Duodenal mucosa (tissue), 2 donors: ENCODE results near the gene KLHL17.
"Not testable (repeated sequence)": the region's sequence is repeated elsewhere in the genome, so short reads cannot be mapped to it uniquely, and the experiment has no call there.

Experiments used
- H3K27ac ChIP-seq: one replicate; pipeline ENCODE4 v1.7.0; 2013; ENCODE audit warnings: low read depth, low read length
- H3K27me3 ChIP-seq, 2 donors: one replicate each; pipeline ENCODE4 v1.7.0; 2013; ENCODE audit warnings: low read length in 2 of 2, control low read depth in 1 of 2; ENCODE audit not compliant: insufficient read depth in 2 of 2, control insufficient read depth in 1 of 2
- H3K36me3 ChIP-seq, 2 donors: one replicate each; pipeline ENCODE4 v1.7.0; 2013; ENCODE audit warnings: low read length in 2 of 2, control low read depth in 1 of 2; ENCODE audit not compliant: insufficient read depth in 2 of 2, control insufficient read depth in 1 of 2
- H3K4me1 ChIP-seq, 2 donors: one replicate each; pipeline ENCODE4 v1.7.0; 2013; ENCODE audit warnings: low read length in 2 of 2, control low read depth in 1 of 2; ENCODE audit not compliant: insufficient read depth in 2 of 2, control insufficient read depth in 1 of 2
- H3K4me3 ChIP-seq, 2 donors: one replicate each; pipeline ENCODE4 v1.7.0; 2013; ENCODE audit warnings: low read length in 2 of 2, low read depth in 1 of 2
- H3K9ac ChIP-seq, 2 donors: one replicate each; pipeline ENCODE4 v1.7.0; 2013; ENCODE audit warnings: low read length in 2 of 2, low read depth in 1 of 2
- H3K9me3 ChIP-seq, 2 donors: one replicate each; pipeline ENCODE4 v1.7.0; 2013; ENCODE audit warnings: low read length in 2 of 2, control low read depth in 1 of 2; ENCODE audit not compliant: control insufficient read depth in 1 of 2

Gene KLHL17

GRCh38 chr1:982765-983436 is 22.5 kb downstream of the KLHL17 start:
- no peak overlapping the region for H3K4me3 ChIP-seq
- no peak overlapping the region for H3K9ac ChIP-seq
- H3K36me3 ChIP-seq, result no peaks in the 10 kb centered on the region
- H3K9me3 ChIP-seq, result no peaks in the 10 kb centered on the region
- no peak overlapping the region for H3K27ac ChIP-seq
- no peaks in the 10 kb centered on the region for H3K4me1 ChIP-seq
- H3K27me3 ChIP-seq, result peaks cover 14 to 27% of the 10 kb centered on the region in 2 donors

GRCh38 chr1:983798-984475 is 23.6 kb downstream of the KLHL17 start:
- peaks cover 14 to 27% of the 10 kb centered on the region in 2 donors for H3K27me3 ChIP-seq
- H3K4me1 ChIP-seq, result no peaks in the 10 kb centered on the region
- no peak overlapping the region for H3K4me3 ChIP-seq

GRCh38 chr1:984476-984814 is 24.1 kb downstream of the KLHL17 start:
- Histone ChIP-seq H3K4me3 (no peak overlapping the region), H3K4me1 (no peaks in the 10 kb centered on the region), H3K27me3 (peaks cover 14 to 27% of the 10 kb centered on the region in 2 donors)

More at GRCh38 chr1:983798-984475, 23.6 kb downstream of the KLHL17 start:
- Histone ChIP-seq H3K9me3 (no peaks in the 10 kb centered on the region), H3K36me3 (no peaks in the 10 kb centered on the region), H3K9ac (no peak overlapping the region), H3K27ac (no peak overlapping the region)

GRCh38 chr1:985126-985525 is 24.7 kb downstream of the KLHL17 start:
- H3K27ac ChIP-seq, result no peak overlapping the region
- H3K36me3 ChIP-seq, result no peaks in the 10 kb centered on the region
- H3K4me1 ChIP-seq, result no peaks in the 10 kb centered on the region
- H3K4me3 ChIP-seq, result no peak overlapping the region
- no peak overlapping the region for H3K9ac ChIP-seq
- H3K9me3 ChIP-seq, result no peaks in the 10 kb centered on the region
- H3K27me3 ChIP-seq, result peaks cover 14 to 30% of the 10 kb centered on the region in 2 donors

More at GRCh38 chr1:984476-984814, 24.1 kb downstream of the KLHL17 start:
- Histone ChIP-seq H3K27ac (no peak overlapping the region), H3K9ac (no peak overlapping the region), H3K36me3 (no peaks in the 10 kb centered on the region), H3K9me3 (no peaks in the 10 kb centered on the region)

- not testable (repeated sequence) for H3K9ac ChIP-seq, H3K36me3 ChIP-seq, H3K27ac ChIP-seq, H3K4me1 ChIP-seq, H3K9me3 ChIP-seq, H3K4me3 ChIP-seq
- peaks cover 5 to 13% of the 10 kb centered on the region in 2 donors for H3K27me3 ChIP-seq
Observed at GRCh38 chr1:988061-988460, 27.7 kb downstream of the KLHL17 start.

- H3K27me3 ChIP-seq, H3K4me1 ChIP-seq, H3K27ac ChIP-seq, H3K9me3 ChIP-seq, H3K9ac ChIP-seq, H3K4me3 ChIP-seq, H3K36me3 ChIP-seq: not testable (repeated sequence)
Observed at GRCh38 chr1:991275-991674, 30.9 kb downstream of the KLHL17 start.

- H3K27me3 ChIP-seq, result peaks cover 0 to 5% of the 10 kb centered on the region in 2 donors
- no peak overlapping the region for H3K9ac ChIP-seq
- no peaks in the 10 kb centered on the region for H3K4me1 ChIP-seq
- H3K9me3 ChIP-seq, result peaks cover 4 to 5% of the 10 kb centered on the region in 2 donors
- H3K4me3 ChIP-seq, result no peak overlapping the region
- no peak overlapping the region for H3K27ac ChIP-seq
- no peaks in the 10 kb centered on the region for H3K36me3 ChIP-seq
Observed at GRCh38 chr1:991895-992294, 31.5 kb downstream of the KLHL17 start.

GRCh38 chr1:992362-992761 is 32.0 kb downstream of the KLHL17 start:
- H3K27me3 ChIP-seq, result peaks cover 4 to 10% of the 10 kb centered on the region in 2 donors
- no peaks in the 10 kb centered on the region for H3K36me3 ChIP-seq
- H3K27ac ChIP-seq, result no peak overlapping the region
- no peak overlapping the region for H3K9ac ChIP-seq
- H3K4me3 ChIP-seq, result no peak overlapping the region
- no peaks in the 10 kb centered on the region for H3K4me1 ChIP-seq
- peaks cover 4 to 5% of the 10 kb centered on the region in 2 donors for H3K9me3 ChIP-seq

GRCh38 chr1:993379-993995 is 33.1 kb downstream of the KLHL17 start:
- H3K4me1 ChIP-seq, result no peaks in the 10 kb centered on the region
- H3K27me3 ChIP-seq, result peaks cover 8 to 21% of the 10 kb centered on the region in 2 donors
- no peaks in the 10 kb centered on the region for H3K36me3 ChIP-seq
- H3K27ac ChIP-seq, result no peak overlapping the region
- H3K9ac ChIP-seq, result no peak overlapping the region
- H3K4me3 ChIP-seq, result no peak overlapping the region
- H3K9me3 ChIP-seq, result peaks cover 4 to 5% of the 10 kb centered on the region in 2 donors

GRCh38 chr1:994546-994945 is 34.2 kb downstream of the KLHL17 start:
- H3K36me3 ChIP-seq, H3K4me1 ChIP-seq, H3K27ac ChIP-seq, H3K9ac ChIP-seq, H3K9me3 ChIP-seq, H3K4me3 ChIP-seq: not testable (repeated sequence)
- peaks cover 8 to 20% of the 10 kb centered on the region in 2 donors for H3K27me3 ChIP-seq
